ENCODE measurements around the gene TMEM175. TPM values are rescaled to one million over a fixed set of nuclear protein-coding genes. Genes with fewer than 3 reads are reported as not detected.
"Not testable (repeated sequence)": the region's sequence is repeated elsewhere in the genome, so short reads cannot be mapped to it uniquely, and the experiment has no call there.

The TMEM175 gene
- total and polyA plus RNA-seq, 2 of the 8 experiments (the other 6 are each of a cell fraction or from before 2014, with no cell fraction given), result 4.9 to 20.7 TPM

GRCh38 chr4:939508-939907 is 7.2 kb downstream of the TMEM175 start:
- H2BK5ac ChIP-seq (ENCODE audit: low read depth, low read length); H3K18ac ChIP-seq (ENCODE audit: extremely low read depth, low read length); FAIRE-seq; H3K4ac ChIP-seq (replicated peaks; ENCODE audit: insufficient read length, low read depth, low read length); H3K23ac ChIP-seq (ENCODE audit: insufficient read length); H2BK15ac ChIP-seq (ENCODE audit: low read length); DNase-seq (ENCODE audit: low read depth in 1 of 2, low spot score in 2 of 2); H3K27me3 ChIP-seq (replicated peaks in 1 of 4; ENCODE audit: control insufficient read depth in 3 of 4, extremely low read depth in 1 of 4, insufficient read depth in 3 of 4, low read length in 3 of 4); H3K36me3 ChIP-seq (ENCODE audit: control insufficient read depth in 2 of 4, insufficient read depth in 4 of 4, low read length in 3 of 4); H4K8ac ChIP-seq (ENCODE audit: extremely low read depth, insufficient read depth, low read length); H4K20me1 ChIP-seq (replicated peaks in 1 of 2; ENCODE audit: control insufficient read depth in 1 of 2, insufficient read depth in 2 of 2, low read length in 2 of 2); H2BK12ac ChIP-seq (ENCODE audit: low read depth, low read length); H3K9ac ChIP-seq (replicated peaks in 1 of 4; ENCODE audit: extremely low read depth in 1 of 4, low read depth in 3 of 4, low read length in 3 of 4); H3K4me1 ChIP-seq (replicated peaks in 1 of 4; ENCODE audit: control insufficient read depth in 3 of 4, insufficient read depth in 4 of 4, low read length in 3 of 4); H4K5ac ChIP-seq (ENCODE audit: insufficient read length, low read depth, low read length); H2BK120ac ChIP-seq (replicated peaks; ENCODE audit: low read depth, low read length); H4K91ac ChIP-seq (replicated peaks; ENCODE audit: insufficient read length, low read length); H3K79me1 ChIP-seq (ENCODE audit: low read depth, low read length); H2BK20ac ChIP-seq (ENCODE audit: low read length); H2AK5ac ChIP-seq (ENCODE audit: low read depth, low read length); H3K56ac ChIP-seq (replicated peaks; ENCODE audit: insufficient read length, low read depth, low read length); H2AFZ ChIP-seq (ENCODE audit: low read length); H3K23me2 ChIP-seq (ENCODE audit: low read depth, low read length); H3K4me3 ChIP-seq (ENCODE audit: extremely low read depth in 1 of 4, insufficient read depth in 2 of 4, low read depth in 3 of 4, low read length in 4 of 4); H3K4me2 ChIP-seq (ENCODE audit: insufficient read depth in 1 of 2, low read depth in 2 of 2, low read length in 2 of 2); H3K79me2 ChIP-seq (ENCODE audit: control insufficient read depth in 1 of 2, insufficient read depth in 2 of 2, low read length in 2 of 2); H3K9me3 ChIP-seq (ENCODE audit: insufficient read depth in 2 of 2, low read depth in 1 of 2, low read length in 1 of 2); H3K27ac ChIP-seq (ENCODE audit: low read depth, low read length); H3K14ac ChIP-seq (ENCODE audit: insufficient read length): not testable (repeated sequence)
- ChIA-PET CTCF (ENCODE audit: partially characterized antibody) (interaction anchor here (1.5 to 2.1 kb wide), 2 partner anchors 16 to 22 kb away, joined by 3 to 4 read pairs; no protein-coding TSS in a partner anchor), POLR2A (ENCODE audit: partially characterized antibody) (interaction anchor here (1.7 kb wide), 1 partner anchor 174 kb away, joined by 3 read pairs; no protein-coding TSS in a partner anchor)
- WGBS, 2 experiments (ENCODE audit: extremely low coverage in 1 of 2, insufficient coverage in 1 of 2, insufficient read length in 1 of 2, insufficient replicate concordance in 2 of 2, low coverage in 1 of 2, low lambda C conversion rate in 2 of 2, missing lambda C conversion rate in 1 of 2), result 73% methylated on average over 4 of the region's 4 CpGs; no CpG with 5 or more reads in 1 of the 2 experiments
